Left kidney (tissue), 8 donors: ENCODE results near the gene CRYL1. TPM values are rescaled to one million over a fixed set of nuclear protein-coding genes. Genes with fewer than 3 reads are reported as not detected.

Experiments
- DNase-seq: peaks from one replicate; pipeline ENCODE4 v3.0.0-alpha.2; 2013
- long read RNA-seq, 8 donors: transcript quantifications; one replicate each; lab custom pipeline, GENCODE V29; 2026
- polyA plus RNA-seq: library from polyadenylated mRNA; unstranded; fragments of 120-200 nt; gene quantifications from one replicate; pipeline ENCODE4 v1.2.1, GENCODE V29; 2013; ENCODE audit not compliant: insufficient read length

CRYL1 gene, protein sequence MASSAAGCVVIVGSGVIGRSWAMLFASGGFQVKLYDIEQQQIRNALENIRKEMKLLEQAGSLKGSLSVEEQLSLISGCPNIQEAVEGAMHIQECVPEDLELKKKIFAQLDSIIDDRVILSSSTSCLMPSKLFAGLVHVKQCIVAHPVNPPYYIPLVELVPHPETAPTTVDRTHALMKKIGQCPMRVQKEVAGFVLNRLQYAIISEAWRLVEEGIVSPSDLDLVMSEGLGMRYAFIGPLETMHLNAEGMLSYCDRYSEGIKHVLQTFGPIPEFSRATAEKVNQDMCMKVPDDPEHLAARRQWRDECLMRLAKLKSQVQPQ
- 125 TPM for polyA plus RNA-seq
- long read RNA-seq, donor 1, transcript CRYL1-201 (8 exons, 1,485 nt): major isoform, 71 of 86 reads
- long read RNA-seq, donor 1, transcript CRYL1-209 (7 exons, 1,331 nt): minor isoform, 7 of 86 reads
- long read RNA-seq, donor 1, partial matches to known transcripts: 0 of 86 reads
- long read RNA-seq, donor 1, other reads (novel, unspliced or antisense): 8 of 86 reads
- long read RNA-seq, donor 2, transcript CRYL1-201 (8 exons, 1,485 nt): major isoform, 63 of 83 reads
- long read RNA-seq, donor 2, partial matches to known transcripts: 12 of 83 reads
- long read RNA-seq, donor 2, other reads (novel, unspliced or antisense): 5 of 83 reads
- long read RNA-seq, donor 3, transcript CRYL1-201 (8 exons, 1,485 nt): major isoform, 47 of 69 reads
- long read RNA-seq, donor 3, partial matches to known transcripts: 18 of 69 reads
- long read RNA-seq, donor 3, other reads (novel, unspliced or antisense): 0 of 69 reads
- long read RNA-seq, donor 4, partial matches to known transcripts: 0 of 2 reads
- long read RNA-seq, donor 4, other reads (novel, unspliced or antisense): 0 of 2 reads
- long read RNA-seq, donor 5, transcript CRYL1-209 (7 exons, 1,331 nt): minor isoform, 17 of 141 reads
- long read RNA-seq, donor 5, transcript CRYL1-201 (8 exons, 1,485 nt): major isoform, 103 of 141 reads
- long read RNA-seq, donor 5, partial matches to known transcripts: 16 of 141 reads
- long read RNA-seq, donor 5, other reads (novel, unspliced or antisense): 5 of 141 reads
- long read RNA-seq, donor 6, transcript CRYL1-201 (8 exons, 1,485 nt): major isoform, 54 of 93 reads
- long read RNA-seq, donor 6, transcript CRYL1-209 (7 exons, 1,331 nt): minor isoform, 6 of 93 reads
- long read RNA-seq, donor 6, partial matches to known transcripts: 28 of 93 reads
- long read RNA-seq, donor 6, other reads (novel, unspliced or antisense): 5 of 93 reads
- long read RNA-seq, donor 7, transcript CRYL1-209 (7 exons, 1,331 nt): minor isoform, 6 of 105 reads
- long read RNA-seq, donor 7, transcript CRYL1-201 (8 exons, 1,485 nt): major isoform, 76 of 105 reads
- long read RNA-seq, donor 7, partial matches to known transcripts: 23 of 105 reads
- long read RNA-seq, donor 7, other reads (novel, unspliced or antisense): 0 of 105 reads
- long read RNA-seq, donor 8, transcript CRYL1-201 (8 exons, 1,485 nt): major isoform, 32 of 42 reads
- long read RNA-seq, donor 8, transcript CRYL1-209 (7 exons, 1,331 nt): minor isoform, 5 of 42 reads
- long read RNA-seq, donor 8, partial matches to known transcripts: 0 of 42 reads
- long read RNA-seq, donor 8, other reads (novel, unspliced or antisense): 5 of 42 reads

DNA sequence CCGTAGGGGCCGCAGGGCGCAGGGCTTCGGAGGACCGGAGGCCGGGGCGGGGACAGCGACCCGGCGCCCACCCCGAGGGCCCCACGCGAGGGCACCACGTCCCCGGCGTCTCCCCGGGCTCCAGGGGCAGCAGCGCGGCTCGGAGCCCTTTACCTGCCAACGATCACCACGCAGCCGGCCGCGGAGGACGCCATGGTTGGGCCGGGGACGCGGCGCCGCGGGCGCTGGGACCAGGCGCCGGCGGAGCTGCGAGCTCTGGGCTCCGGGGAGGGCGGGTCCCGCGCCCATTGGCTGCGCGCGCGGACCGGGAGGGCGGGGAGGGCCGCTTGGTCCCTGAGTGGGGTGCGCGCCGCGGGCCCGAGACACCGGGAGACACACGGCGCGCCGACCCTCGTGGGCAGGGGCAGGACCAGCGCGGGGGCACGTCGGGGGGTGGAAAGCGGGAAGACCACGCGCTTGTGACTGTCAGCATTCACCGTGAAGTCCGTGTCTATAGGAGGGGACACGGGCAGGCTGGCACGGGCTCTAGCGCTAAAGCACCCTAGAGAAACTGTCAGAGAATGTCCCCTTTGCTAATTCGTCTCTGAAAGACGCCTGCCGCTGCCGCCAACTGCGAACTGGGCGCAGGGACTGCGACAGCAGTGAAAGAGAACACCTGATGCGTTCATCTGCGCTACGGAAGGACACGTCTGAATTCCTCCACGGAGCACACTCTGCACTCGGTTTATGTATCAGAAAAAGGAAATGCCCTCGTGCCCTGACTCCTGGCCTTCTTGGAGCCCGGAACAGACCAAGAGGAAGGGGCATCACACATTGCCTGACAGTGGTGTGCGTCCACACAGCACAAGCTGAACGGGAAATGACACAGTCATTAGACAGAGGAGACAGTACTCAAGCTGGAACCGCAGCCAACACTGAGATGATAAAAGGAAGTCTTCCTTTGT, at the start of gene CRYL1:
Gene CRYL1, minus strand, starts transcription at position 257 of the 944 bp plus-strand sequence. Its CDS starts 63 bp downstream, at position 194.
- DNase-seq: no peak

DNA sequence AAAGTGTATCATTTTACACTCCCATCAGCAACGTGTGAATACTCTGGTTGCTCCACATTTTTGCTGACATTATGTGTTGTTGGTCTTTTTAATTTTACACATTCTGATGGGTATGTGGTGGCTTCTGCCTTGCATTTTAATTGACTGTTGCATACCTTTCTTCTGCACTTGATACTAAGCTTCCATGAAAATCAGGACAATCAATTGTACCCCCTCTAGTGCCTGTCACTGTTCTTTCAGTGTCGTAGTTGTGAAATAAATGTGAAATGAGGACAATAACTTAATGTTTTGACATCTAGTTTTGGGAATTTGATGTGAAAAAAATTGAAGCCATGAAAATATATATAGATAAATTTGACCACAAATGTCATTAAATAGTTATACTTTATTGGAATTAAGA, 48.0 kb upstream of the CRYL1 start:
- no peak for DNase-seq

DNA sequence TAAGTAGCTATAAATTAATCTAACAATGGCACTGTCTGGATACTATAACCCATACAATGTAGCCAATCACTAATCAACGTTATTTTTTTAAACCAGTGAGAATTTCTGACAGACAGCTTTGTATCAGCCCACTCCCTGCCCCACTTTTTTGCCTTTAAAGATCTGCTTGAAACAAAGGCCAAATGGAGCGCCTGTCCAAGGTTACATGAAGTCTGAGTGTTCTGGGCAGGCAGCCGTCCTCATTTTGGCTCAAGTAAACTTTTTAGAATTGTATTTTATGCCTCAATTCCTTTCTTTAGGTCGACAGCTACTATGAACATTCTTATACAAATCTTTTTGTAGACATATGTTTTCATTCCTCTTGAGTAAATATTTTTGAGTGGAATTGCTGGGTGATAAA, 47.5 kb upstream of the CRYL1 start:
- no peak for DNase-seq

DNA sequence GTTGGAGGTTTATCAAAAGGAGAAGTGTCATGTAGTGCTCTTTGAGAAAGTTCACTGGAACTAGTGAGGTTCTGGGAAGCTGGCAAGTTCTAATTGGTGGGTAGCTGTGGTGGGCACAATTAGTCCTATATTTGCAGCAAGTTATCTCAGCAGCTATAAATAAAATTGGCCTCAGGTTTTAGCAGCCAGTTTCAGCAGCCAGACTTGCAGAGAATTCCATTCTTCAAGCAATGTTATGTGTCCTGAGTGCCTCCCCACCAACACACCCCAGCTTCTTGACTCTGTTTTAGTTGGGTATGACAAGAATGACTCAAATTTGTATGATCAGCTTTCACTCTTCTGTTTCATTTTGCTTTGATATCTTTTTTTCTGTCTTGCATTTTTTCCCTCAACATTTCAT, 46.0 kb upstream of the CRYL1 start:
- DNase-seq: no peak

DNA sequence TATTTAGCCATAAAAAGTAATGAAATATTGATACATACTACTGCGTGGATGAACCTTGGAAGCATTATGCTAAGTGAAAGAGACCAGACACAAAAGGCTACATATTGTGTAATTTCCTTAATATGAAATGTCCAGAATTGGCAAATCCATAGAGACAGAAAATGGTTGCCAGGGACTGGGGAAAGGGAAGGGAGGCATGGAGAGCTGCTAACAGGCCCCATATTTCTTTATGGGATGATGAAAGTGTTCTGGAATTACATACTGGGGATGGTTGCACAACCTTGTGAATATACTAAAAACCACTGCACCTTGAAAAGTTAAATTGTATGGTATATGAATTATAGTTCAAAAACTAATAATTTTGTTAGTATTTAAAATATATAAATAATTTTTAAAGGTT, 44.9 kb upstream of the CRYL1 start:
- DNase-seq: no peak

DNA sequence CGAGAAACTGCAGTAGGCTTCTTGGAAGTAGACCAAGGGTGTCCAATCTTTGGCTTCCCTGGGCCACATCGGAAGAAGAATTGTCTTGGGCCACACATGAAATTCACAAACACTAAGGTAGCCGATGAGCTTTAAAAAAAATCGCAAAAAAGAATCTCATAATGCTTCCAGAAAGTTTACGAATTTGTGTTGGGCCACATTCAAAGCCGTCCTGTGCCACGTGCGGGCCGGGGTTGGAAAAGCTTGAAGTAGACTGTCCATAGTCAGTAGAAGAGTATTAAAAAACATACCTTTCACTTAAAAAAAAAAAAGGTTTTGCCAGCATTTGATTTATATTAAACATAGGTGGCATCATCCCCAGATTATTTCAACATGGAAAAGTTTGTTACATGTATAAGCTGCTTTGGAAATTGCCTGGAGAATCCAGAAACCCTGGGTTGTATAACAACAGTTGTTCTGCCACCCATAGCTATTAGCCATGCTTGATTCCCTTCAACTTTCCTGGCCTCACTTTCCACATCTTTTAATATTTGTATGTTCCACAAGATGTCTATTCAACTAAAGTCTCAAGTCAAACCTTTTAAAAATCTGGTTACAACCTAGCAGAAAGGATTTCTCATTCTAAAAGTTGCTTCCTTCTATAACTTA, 42.3 kb upstream of the CRYL1 start:
- DNase-seq: no peak

DNA sequence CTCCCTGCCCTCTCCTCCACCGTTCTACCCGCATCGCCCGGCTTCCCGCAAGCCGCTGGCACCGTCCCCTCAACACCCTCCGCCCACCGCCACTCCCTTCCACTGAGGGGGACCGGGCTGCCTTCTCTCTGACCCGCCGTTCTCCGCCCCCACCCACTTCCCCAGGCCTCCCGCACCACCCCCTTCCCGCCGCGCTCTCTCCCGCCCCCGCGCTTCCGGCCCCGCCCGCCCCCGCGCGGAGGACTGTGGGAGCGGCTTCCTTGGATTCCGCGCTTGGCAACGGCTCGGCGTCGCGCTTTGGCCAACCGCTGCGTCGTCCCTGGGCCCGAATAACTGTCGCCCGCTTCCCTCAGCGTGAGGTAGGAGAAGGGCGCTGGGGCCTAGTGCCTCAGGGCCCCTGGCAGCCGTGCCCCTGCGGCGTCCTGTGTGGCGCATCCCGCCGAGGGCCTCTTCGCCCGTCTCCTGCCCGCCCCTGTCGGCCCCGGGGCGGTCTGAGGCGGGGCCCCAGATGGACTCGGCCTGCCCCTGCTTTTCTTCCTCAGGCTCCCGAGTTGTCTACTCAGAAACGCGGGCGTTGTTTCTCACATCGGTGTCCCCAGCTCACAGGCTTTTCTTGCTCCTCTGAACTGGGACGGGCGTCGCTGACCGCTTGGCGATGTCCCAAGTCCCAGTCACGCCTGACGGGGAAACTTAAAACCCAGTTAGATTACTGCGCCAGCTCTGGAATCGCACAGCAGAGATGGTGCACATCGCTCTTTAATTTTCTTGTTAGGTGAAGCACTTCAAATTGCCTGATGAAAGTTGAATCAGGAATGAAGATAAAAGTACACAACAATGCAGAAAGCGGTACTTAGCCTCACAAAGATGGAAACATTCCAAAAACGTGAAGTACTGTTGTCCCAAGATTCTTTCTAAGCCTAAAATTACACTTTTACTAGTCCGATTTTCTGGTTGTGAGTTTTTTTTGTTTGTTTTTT, 41.5 kb upstream of the CRYL1 start, which contains the start of gene IFT88:
Gene IFT88, plus strand, starts transcription at position 260 of the 977 bp plus-strand sequence. CDS start 7,229 bp downstream, outside the sequence.
- peak; percentile 94 for DNase-seq

DNA sequence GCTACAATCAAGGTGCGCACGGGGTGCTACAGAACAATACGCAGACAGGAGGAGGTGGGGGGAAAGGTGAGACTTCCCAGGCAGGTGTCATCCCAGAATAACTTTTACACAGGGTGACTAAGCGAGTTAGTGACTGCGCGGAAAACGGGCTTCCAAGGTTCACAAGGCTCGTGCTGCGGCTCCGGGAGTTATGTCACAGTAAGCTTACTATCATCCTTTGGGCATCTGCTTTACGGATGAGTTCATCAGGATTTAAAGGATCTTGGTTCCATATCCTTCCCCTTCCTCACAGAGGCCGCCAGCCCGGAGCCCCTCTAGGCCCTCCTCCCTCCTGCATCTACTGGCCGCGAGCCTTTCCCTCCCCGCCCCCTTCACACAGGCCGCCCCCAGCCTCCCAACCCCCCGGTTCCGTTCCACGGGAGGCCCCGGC, 40.8 kb upstream of the CRYL1 start:
- no peak for DNase-seq

DNA sequence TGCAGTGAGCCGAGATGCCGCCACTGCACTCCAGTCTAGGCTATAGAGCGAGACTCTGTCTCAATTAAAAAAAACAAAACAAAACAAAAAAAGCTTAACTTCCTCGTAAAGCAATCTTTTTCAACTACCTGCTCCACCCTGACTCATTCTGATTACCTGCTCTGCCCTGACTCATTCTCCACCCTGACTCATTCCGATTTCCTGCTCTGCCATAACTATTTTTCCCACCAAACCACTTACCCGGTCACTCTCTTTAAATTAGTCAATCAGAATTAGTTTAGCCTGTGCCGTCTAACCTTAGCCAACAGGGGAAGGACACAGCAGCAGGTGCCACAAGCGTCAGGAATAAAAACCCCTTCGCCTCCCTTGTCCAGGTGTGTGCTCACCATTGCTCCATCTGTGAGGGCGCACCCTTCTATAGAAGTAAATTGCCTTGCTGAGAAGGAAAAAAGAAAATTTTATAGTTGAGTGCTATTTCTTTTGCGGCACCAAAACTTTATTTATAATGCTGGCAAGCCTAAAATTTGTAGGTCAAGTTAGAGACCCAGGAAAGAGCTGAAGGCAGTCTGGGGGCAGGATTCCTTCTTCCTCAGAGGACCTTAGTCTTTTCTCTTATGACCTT, 39.6 kb upstream of the CRYL1 start:
- no peak for DNase-seq

DNA sequence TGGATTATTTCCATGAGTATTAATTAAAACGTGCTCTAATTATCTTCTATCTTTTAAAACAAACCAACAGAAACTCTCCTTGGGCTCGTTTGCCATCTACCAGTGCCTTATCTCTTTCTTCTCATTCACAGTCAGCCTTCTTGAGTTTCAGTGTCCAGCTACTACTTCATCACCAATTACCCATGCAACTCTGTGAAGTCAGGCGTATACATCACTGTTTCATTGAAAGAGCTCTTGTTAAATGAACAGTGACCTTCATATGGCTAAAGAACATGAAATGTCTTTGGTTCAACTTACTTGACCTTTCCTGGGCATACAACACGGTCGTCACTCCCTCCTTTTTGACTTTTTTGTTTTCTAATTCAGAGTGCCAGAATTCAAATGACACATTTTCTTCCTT, 36.1 kb upstream of the CRYL1 start:
- no peak for DNase-seq

DNA sequence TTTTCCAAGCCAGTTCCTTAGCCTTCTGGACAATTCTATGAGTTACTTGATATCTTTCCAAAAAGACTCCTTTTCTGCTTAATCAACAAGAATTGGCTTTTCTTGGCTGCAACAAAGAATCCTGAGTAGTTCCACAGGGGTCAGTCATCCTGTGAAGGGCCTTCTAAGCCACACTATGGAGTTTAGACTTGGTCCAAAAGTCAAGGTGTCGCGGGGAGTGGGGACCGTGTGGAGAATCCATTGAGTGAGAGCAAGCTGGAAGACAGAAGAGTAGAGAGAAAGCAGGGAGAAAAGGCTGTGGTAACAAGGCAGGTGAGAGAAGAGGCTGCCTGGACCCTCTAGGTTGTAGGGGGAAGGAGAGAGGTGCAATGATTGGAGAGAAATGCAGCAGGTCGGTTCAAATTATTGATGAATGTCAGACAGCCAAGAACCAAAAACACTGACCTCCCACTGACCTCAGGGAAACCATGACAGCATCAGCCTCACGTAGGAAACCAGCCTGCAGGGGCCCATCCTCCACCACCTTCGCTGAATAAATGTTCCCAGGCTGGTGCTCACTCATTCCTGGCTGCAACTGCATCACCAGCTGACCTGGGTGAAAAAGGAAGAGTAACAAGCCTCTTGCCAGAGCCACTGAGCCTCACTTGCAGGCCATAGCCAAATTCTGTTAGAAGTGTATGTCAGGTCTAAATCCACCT, 34.2 kb upstream of the CRYL1 start:
- DNase-seq: no peak

DNA sequence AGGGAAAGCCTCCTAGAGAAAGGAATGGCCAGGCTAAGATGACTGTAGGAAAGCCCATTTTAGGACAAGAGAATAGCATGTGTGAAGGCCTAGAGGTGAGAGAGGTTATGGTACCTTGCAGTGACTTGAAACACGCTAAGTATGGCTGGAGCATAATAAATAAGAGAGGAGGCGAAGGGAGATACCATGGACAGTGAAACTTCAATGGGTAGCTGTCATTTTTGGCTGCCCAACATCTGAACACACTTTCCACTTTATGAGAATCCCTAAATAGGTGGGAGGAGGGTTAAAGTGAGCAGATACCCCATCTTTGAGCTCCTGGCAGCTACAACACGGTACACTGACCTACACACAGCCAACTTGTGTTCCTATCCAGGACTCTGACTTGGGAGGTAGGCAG, 33.3 kb upstream of the CRYL1 start:
- no peak for DNase-seq

DNA sequence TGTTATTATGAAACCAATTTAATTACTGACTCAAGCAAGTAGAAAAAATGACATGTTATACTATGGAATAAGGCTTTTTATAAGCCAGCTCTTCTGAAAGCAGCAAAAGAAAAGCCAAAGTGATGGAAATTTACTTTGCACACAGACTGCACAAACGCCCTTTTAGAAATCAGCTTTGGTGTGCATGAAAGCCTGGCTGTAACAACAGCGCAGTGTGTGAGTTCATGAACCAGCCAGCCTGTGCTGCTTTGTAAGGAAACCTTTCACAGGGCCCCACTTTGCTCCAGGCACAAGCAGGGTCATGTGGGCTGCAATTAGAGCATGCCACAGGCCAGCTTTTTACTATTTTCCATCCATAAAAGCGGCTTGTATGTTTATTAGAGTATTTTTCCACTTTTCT, 27.7 kb upstream of the CRYL1 start:
- DNase-seq: no peak

DNA sequence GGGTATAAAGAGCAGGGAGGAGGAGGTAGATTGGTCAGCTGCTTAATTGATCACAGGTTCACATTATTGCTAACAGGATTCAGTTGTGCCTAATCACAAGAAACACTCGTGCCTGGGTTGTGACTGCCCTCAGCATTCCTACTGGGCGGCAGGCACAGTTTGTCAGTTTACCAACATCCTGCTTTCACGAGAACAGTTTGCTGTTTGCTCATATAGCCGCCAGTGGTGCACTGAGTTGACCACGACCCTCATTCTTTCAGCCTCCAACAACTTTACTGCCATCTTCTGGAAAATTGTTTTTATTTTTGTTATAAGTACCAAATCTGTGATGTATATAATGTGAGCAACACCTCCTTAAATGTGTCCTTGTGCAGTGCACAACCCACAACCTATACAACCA, 25.1 kb upstream of the CRYL1 start:
- DNase-seq: no peak

DNA sequence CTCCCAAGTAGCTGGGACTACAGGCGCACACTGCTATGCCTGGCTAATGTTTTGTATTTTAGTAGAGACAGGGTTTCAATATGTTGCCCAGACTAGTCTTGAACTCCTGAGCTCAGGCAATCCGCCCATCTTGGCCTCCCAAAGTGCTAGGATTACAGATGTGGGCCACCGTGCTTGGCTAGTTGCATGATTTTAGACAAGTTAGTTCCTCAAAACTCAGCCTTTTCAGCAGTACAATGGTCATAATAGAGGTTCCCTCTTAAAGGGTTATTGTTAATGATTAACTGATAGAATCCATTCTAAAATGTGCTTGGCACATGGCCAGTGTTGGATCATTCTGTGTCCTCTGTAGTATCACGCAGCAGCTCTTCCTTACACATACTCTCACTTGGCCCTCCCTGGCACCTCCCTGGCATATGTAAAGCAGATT, 21.8 kb upstream of the CRYL1 start:
- no peak for DNase-seq

DNA sequence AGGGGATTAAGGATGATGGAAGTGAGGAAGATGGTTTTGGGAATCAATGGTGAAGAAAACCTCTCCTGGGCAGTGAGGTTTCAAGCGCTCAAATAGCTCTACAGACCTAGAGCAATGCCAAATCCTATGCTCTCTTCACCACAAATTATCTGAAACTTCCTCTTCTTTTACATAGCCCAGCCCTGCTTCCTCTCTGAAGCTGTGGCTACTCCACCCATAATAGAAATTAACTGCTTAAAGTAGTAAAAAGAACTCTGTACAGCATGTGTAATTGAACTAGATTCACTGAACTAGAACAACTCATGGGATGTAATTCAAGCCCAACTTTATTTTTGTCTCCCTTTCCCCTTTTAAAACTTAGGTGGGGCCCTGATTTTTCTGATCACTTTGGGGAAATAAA, 20.9 kb upstream of the CRYL1 start:
- DNase-seq: no peak
